HG03066 (cell line): ENCODE data around the gene UBFD1.
"Not testable (repeated sequence)": the region's sequence is repeated elsewhere in the genome, so short reads cannot be mapped to it uniquely, and the experiment has no call there.

Experiments
- ATAC-seq: cut with Tn5 transposase; IDR thresholded peaks from one replicate; pipeline ENCODE4 v1.9.1; 2021; ENCODE audit warnings: low read depth; ENCODE audit not compliant: unreplicated experiment

UBFD1 gene

DNA sequence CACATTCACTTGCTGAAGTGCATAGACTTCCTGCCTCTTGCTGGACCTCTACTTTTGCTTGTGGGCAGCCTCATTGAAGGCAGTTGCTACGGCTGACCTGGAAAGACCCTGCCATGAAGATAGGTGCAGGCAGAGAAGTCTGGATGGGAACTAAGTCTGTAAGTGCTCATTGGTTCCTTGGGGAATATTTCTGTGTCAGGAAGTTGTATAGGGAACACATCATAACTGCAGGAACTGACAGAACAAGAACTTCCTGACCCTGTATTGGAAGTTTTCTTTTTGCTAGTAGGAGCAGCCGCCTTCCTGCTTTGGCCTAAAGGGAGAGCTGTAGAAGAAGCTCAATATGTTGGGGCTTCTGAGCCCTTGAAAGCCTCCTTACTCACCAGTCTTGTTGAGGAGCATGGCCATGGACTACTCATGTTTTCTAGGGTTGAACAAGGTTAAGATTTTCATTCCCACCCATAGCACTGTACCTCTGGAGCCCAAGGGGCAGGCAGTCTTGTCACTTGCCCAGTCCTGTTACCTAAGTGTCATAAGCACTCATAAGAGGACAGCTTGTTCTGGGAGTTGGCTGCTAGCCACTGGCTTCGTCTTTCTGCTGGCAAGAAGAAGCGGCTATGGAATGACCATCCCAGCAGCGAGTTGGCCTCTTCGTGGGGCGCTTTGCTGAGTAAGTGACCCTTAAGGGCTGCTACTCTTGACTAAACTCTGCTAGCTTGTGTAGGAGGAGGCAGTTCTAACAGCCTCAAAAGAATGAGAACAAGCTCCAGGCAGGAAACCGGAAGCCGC is 7.2 kb downstream of the UBFD1 start:
- ATAC-seq: no peak

GRCh38 chr16:23566724-23567123 is 9.2 kb downstream of the UBFD1 start:
- no peak for ATAC-seq

GRCh38 chr16:23567602-23568001 is 10.1 kb downstream of the UBFD1 start:
- ATAC-seq: no peak

DNA sequence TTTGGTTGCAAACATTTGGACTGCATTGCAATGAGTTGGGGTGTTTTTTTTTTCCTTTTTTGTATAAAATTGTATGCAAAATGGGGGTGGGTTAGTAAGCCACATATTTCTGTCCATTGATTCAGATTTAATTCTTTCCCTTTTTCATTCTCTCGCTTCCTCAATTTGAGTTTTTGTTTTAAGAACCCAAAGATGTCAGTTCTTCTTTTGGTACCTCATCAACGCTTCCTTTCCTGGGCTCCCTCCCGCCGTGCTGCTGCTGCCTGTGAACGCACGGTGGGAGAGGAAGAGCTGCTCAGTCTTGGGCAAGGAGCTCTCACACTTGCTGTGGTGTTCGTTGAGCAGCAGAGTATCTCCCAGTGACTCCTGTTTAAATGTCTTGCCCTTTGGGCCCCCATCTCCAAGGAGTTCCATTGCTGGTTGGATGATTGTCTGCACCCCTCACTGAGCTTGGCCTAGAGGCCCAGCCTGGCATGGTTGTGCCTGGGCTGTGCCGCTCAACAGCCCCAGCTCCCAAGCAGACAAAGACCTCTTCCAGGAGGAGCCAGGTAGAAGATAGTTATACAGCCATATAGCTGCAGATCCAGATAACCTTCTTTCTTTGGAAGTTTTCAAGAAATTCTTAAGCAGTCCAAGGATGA is 13.6 kb downstream of the UBFD1 start:
- ATAC-seq: no peak

DNA sequence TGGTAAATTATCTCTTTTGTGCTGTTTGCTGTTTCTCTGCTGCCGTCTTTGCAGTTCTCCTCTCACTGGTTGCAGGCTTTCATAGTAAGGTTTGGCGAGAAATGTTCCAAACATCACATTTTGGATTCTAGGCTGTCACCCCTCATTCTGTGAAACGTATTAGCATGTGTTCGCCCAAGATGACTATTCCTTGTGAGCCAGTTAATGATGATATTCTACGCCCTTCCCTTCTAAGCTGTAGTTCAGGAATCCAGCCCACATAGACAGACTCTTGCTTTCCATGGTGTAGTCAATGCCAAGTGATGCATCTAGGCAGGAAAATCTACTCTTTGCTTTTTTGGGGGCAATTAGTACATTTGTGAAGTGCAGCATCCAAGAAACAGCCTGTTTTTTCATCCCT is 14.4 kb downstream of the UBFD1 start:
- no peak for ATAC-seq

DNA sequence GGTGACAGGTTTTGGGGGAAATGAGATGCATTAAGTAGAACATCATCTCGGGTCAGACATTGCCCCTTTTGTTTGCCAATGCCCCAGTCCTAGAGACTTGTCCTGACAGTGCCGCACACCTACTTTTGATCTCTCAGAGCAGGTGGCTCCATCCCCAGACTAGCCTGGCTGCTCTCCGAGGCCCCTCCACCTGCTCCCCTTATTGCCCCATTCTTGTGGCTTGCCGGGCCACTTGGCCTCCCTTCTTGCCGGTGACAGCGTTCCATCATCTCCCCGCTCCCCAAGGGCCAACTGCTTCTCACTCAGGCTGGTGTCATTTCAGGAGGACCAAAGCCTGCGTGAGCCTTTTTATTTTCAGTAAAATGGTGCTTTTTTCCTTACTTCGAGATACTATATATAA is 14.9 kb downstream of the UBFD1 start:
- ATAC-seq: no peak

- no peak for ATAC-seq
These were observed 16.3 kb downstream of the UBFD1 start for GRCh38 chr16:23573817-23574216.

- ATAC-seq: no peak
These were observed 18.3 kb downstream of the UBFD1 start for GRCh38 chr16:23575834-23576233.

- no peak for ATAC-seq
These were observed 20.0 kb downstream of the UBFD1 start for GRCh38 chr16:23577493-23577892.

DNA sequence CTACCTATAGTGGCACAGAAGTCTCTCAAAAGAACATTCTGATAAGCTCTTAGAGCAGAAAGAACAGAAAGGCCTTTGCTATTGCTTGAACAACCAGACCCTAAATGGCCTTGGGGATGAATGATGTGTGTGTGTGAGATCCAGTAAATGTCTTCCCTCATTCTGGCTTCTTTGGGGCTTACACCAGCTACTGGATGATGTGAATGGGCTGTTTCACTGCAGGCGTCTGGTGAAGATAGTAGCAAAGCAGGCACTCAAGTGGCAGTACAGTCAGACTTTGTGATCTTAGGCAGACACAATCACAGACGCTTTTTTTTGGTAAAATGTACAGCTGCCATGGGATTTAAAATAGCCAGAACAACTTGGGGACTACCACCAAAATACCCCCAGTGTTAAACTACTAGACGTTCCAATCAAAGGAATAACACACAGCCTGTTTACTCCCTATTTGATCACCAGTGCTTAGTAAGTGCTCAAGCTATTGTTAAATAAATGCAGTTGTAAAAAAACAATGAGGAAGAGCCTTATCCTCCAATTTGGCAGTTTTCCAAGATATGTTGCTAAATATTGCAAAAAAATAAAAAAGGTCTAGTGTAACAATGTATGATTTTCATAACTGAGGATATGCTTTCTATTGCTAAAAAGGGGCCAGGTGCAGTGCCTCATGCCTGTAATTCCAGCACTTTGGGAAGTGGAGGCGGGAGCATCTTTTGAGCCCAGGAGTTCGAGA is 20.7 kb downstream of the UBFD1 start:
- no peak for ATAC-seq

GRCh38 chr16:23579371-23579770 is 21.8 kb downstream of the UBFD1 start:
- ATAC-seq: no peak

- no peak for ATAC-seq
These were observed 22.9 kb downstream of the UBFD1 start for GRCh38 chr16:23580391-23580790.

- ATAC-seq: no peak
These were observed 24.2 kb downstream of the UBFD1 start for GRCh38 chr16:23581764-23582163.

GRCh38 chr16:23583271-23583670 is 25.7 kb downstream of the UBFD1 start:
- not testable (repeated sequence) for ATAC-seq

GRCh38 chr16:23584186-23585076 is 26.9 kb downstream of the UBFD1 start:
- ATAC-seq: no peak

GRCh38 chr16:23587726-23588125 is 30.2 kb downstream of the UBFD1 start:
- no peak for ATAC-seq

- no peak for ATAC-seq
These were observed 32.7 kb downstream of the UBFD1 start for GRCh38 chr16:23590181-23590580.

- ATAC-seq: no peak
These were observed 36.7 kb downstream of the UBFD1 start for GRCh38 chr16:23594186-23594585.

DNA sequence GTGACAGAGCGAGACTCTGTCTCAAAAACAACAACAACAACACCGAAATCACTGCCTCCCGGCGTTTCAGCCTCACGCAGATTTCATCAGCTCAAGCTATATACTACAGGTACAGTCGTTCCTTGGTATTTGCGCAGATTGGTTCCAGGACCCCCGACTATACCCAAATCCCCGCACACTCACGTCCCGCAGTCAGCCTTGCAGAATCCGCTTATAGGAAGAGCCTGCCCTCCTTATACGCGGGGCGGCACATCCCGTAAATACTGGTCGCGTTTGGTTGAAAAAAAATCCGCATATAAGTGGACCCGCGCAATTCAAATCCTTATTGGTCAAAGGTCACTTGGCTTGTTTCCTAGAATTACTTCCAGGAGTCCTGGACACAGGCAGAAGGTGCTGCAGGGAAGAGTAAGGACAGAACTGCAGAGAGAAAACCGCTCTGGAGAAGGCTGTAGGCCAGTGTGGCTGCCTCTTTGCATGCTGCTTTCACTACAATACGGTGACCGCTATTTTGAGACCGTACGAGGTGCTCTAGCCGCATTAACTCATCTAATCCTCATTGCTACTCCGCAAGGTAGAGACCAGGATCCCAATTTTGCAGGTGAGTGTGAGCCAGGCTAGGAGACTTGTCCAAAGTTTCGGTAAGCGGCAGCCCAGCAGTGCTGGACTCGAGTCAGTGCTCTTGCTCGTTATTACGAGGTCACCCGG is 37.9 kb downstream of the UBFD1 start:
- peak; percentile 13 for ATAC-seq
